ENCODE measurements around the gene SLC12A2. TPM values are rescaled to one million over a fixed set of nuclear protein-coding genes. Genes with fewer than 3 reads are reported as not detected.
A peak's percentile ranks its signal among the peaks of the same experiment; 100 is the strongest.

The SLC12A2 gene
- total RNA-seq, 1 experiment from 2014 or later = 29.8 TPM

GRCh38 chr5:128121651-128122050, 38.1 kb downstream of the SLC12A2 start:
- Mint-ChIP-seq H3K4me3 (ENCODE audit: unreplicated experiment) (no peak overlapping the region), H3K4me1 (ENCODE audit: insufficient read depth, unreplicated experiment) (no peaks in the 10 kb centered on the region), H3K27me3 (ENCODE audit: insufficient read depth, unreplicated experiment) (no peaks in the 10 kb centered on the region), H3K9me3 (ENCODE audit: unreplicated experiment) (no peaks in the 10 kb centered on the region), H3K27ac (ENCODE audit: low read depth, unreplicated experiment) (no peak overlapping the region), H3K36me3 (ENCODE audit: insufficient read depth, unreplicated experiment) (peaks cover 6% of the 10 kb centered on the region)
- no peak for TF ChIP-seq CTCF (IDR thresholded peaks at IDR 0.05; ENCODE audit: unreplicated experiment)
- peak; percentile 20 for DNase-seq (ENCODE audit: unreplicated experiment)
- POLR2A ChIA-PET = interaction anchor here (0.5 kb wide), 1 partner anchor 7 kb away, joined by 3 read pairs; no protein-coding TSS in a partner anchor
- CTCF ChIA-PET = no interaction called here
- BruUV-seq (replicated peaks) = no TSS peak
- intact Hi-C loops (cut with micrococcal nuclease) = no loop called here

- BruUV-seq (replicated peaks) = no TSS peak
- intact Hi-C loops (cut with micrococcal nuclease) = no loop called here
- H3K4me1 Mint-ChIP-seq (ENCODE audit: insufficient read depth, unreplicated experiment) = no peaks in the 10 kb centered on the region
- ChIA-PET CTCF (no interaction called here), POLR2A (interaction anchor here (0.6 kb wide), 1 partner anchor 24 kb away, joined by 3 read pairs; no protein-coding TSS in a partner anchor)
- H3K27ac Mint-ChIP-seq (ENCODE audit: low read depth, unreplicated experiment) = no peak overlapping the region
- no peak for TF ChIP-seq CTCF (IDR thresholded peaks at IDR 0.05; ENCODE audit: unreplicated experiment)
- H3K4me3 Mint-ChIP-seq (ENCODE audit: unreplicated experiment) = no peak overlapping the region
- H3K9me3 Mint-ChIP-seq (ENCODE audit: unreplicated experiment) = no peaks in the 10 kb centered on the region
- no peaks in the 10 kb centered on the region for H3K27me3 Mint-ChIP-seq (ENCODE audit: insufficient read depth, unreplicated experiment)
- no peak for DNase-seq (ENCODE audit: unreplicated experiment)
- H3K36me3 Mint-ChIP-seq (ENCODE audit: insufficient read depth, unreplicated experiment) = no peaks in the 10 kb centered on the region
Observed at GRCh38 chr5:128123936-128124335, 40.4 kb downstream of the SLC12A2 start.

- intact Hi-C loops (cut with micrococcal nuclease) = no loop called here
- Mint-ChIP-seq H3K27ac (ENCODE audit: low read depth, unreplicated experiment) (no peak overlapping the region), H3K4me1 (ENCODE audit: insufficient read depth, unreplicated experiment) (no peaks in the 10 kb centered on the region), H3K27me3 (ENCODE audit: insufficient read depth, unreplicated experiment) (no peaks in the 10 kb centered on the region), H3K4me3 (ENCODE audit: unreplicated experiment) (no peak overlapping the region), H3K9me3 (ENCODE audit: unreplicated experiment) (no peaks in the 10 kb centered on the region), H3K36me3 (ENCODE audit: insufficient read depth, unreplicated experiment) (no peaks in the 10 kb centered on the region)
- no peak for DNase-seq (ENCODE audit: unreplicated experiment)
- ChIA-PET CTCF (interaction anchor here (0.6 kb wide), 2 partner anchors 15 to 94 kb away, joined by 3 read pairs; no protein-coding TSS in a partner anchor), POLR2A (interaction anchor here (0.7 kb wide), 1 partner anchor 36 kb away, joined by 3 read pairs; no protein-coding TSS in a partner anchor)
- TF ChIP-seq CTCF (IDR thresholded peaks at IDR 0.05; ENCODE audit: unreplicated experiment) = no peak
- BruUV-seq (replicated peaks) = no TSS peak
Observed at GRCh38 chr5:128126241-128126640, 42.7 kb downstream of the SLC12A2 start.

GRCh38 chr5:128132499-128132898, 48.9 kb downstream of the SLC12A2 start:
- CTCF ChIA-PET = interaction anchor here (0.6 kb wide), 1 partner anchor 20 kb away, joined by 3 read pairs; no protein-coding TSS in a partner anchor
- POLR2A ChIA-PET = interaction anchor here (0.6 to 1.0 kb wide), 2 partner anchors 10 to 373 kb away, joined by 3 read pairs; no protein-coding TSS in a partner anchor
- no peak overlapping the region for H3K27ac Mint-ChIP-seq (ENCODE audit: low read depth, unreplicated experiment)
- H3K4me3 Mint-ChIP-seq (ENCODE audit: unreplicated experiment) = no peak overlapping the region
- H3K9me3 Mint-ChIP-seq (ENCODE audit: unreplicated experiment) = no peaks in the 10 kb centered on the region
- H3K4me1 Mint-ChIP-seq (ENCODE audit: insufficient read depth, unreplicated experiment) = no peaks in the 10 kb centered on the region
- no TSS peak for BruUV-seq (replicated peaks)
- H3K36me3 Mint-ChIP-seq (ENCODE audit: insufficient read depth, unreplicated experiment) = peaks cover 12% of the 10 kb centered on the region
- intact Hi-C loops (cut with micrococcal nuclease) = no loop called here
- TF ChIP-seq CTCF (IDR thresholded peaks at IDR 0.05; ENCODE audit: unreplicated experiment) = no peak
- H3K27me3 Mint-ChIP-seq (ENCODE audit: insufficient read depth, unreplicated experiment) = no peaks in the 10 kb centered on the region
- DNase-seq (ENCODE audit: unreplicated experiment) = no peak

Measured in MCF 10A (cell line).